ENCODE measurements around the gene MYF5.

GRCh38 chr12:80707126-80707829 lies 9.4 kb upstream of the MYF5 start, which contains the start of gene MYF6:
- TF ChIP-seq POLR2A (IDR thresholded peaks at IDR 0.05) (no peak), CTCF (IDR thresholded peaks at IDR 0.05) (no peak)

Data from right lobe of liver (tissue), 4 donors.